Gastroesophageal sphincter (tissue), 4 donors: ENCODE results near the gene RPS3A. TPM values are rescaled to one million over a fixed set of nuclear protein-coding genes. Genes with fewer than 3 reads are reported as not detected.
"Not testable (repeated sequence)": the region's sequence is repeated elsewhere in the genome, so short reads cannot be mapped to it uniquely, and the experiment has no call there.

ENCODE experiments used
- ATAC-seq: fragments of 150-250 bp; one replicate; pipeline ENCODE4 v1.9.1; 2016; ENCODE audit warnings: mild to moderate bottlenecking, moderate library complexity
- H3K27ac ChIP-seq, 4 donors: fragments of 200-600 bp; sonication (generic) in 3 of 4; 1 replicate in 3 of 4; 2 replicates in 1 of 4; pipeline ENCODE4 v1.5.1; 2016 to 2019
- H3K27me3 ChIP-seq: fragments of 200-600 bp; sonication (generic); one replicate; pipeline ENCODE4 v1.5.1; 2019
- H3K36me3 ChIP-seq, 2 donors: fragments of 200-600 bp; sonication (generic); one replicate each; pipeline ENCODE4 v1.5.1; 2019; ENCODE audit warnings: control low read depth in 1 of 2
- H3K4me1 ChIP-seq, 3 donors: fragments of 200-600 bp; sonication (generic); 1 replicate in 2 of 3; 2 replicates in 1 of 3; pipeline ENCODE4 v1.5.1; 2016 to 2019; ENCODE audit warnings: control low read depth in 2 of 3
- H3K4me3 ChIP-seq, 2 donors: fragments of 200-600 bp; sonication (generic); one replicate each; pipeline ENCODE4 v1.5.1; 2019; ENCODE audit warnings: mild to moderate bottlenecking in 1 of 2, moderate library complexity in 1 of 2
- H3K9me3 ChIP-seq, 3 donors: fragments of 200-600 bp; sonication (generic); one replicate each; pipeline ENCODE4 v1.5.1; 2017 to 2019; ENCODE audit warnings: control low read depth in 2 of 3
- CTCF ChIP-seq, 4 experiments: fragments of 200-600 bp in 2 of 4; fragments of 450-650 bp in 2 of 4; sonication (generic) in 1 of 4; IDR thresholded peaks; one replicate each; pipeline ENCODE4 v1.5.1; 2017 to 2019; ENCODE audit warnings: antibody characterized with exemption in 4 of 4, mild to moderate bottlenecking in 2 of 4, moderate library complexity in 2 of 4
- EP300 ChIP-seq: sonication (generic); formaldehyde crosslinking; IDR thresholded peaks from one replicate; pipeline ENCODE4 v1.6.1; 2017; ENCODE audit warnings: antibody characterized with exemption, mild to moderate bottlenecking
- POLR2A ChIP-seq, 2 donors: fragments of 450-650 bp; IDR thresholded peaks; one replicate each; pipeline ENCODE4 v1.6.1; 2017; ENCODE audit warnings: antibody characterized with exemption in 2 of 2, mild to moderate bottlenecking in 2 of 2, moderate library complexity in 1 of 2
- POLR2AphosphoS5 ChIP-seq: sonication (generic); formaldehyde crosslinking; IDR thresholded peaks from one replicate; pipeline ENCODE4 v1.6.1; 2017; ENCODE audit warnings: antibody characterized with exemption
- WGBS, 2 donors: methylation state at CpG; one replicate each; pipeline ENCODE4 v1.1.5; 2018; ENCODE audit warnings: low coverage in 1 of 2; 5-methylcytosine and 5-hydroxymethylcytosine counted together
- total RNA-seq, 4 donors: library from RNA; depleted of rRNA; stranded (reverse); fragments of >200 nt; gene quantifications; one replicate each; pipeline ENCODE4 v1.1.0, GENCODE V29; 2016

Gene RPS3A
- total RNA-seq, 4 donors from 2014 or later, result 1,326 to 4,329 (median 3,079) TPM

- ATAC-seq, result no peak
- no peaks in the 10 kb centered on the region for H3K9me3 ChIP-seq
- H3K27ac ChIP-seq, result no peak overlapping the region
- no peak overlapping the region for H3K4me3 ChIP-seq
- WGBS, 2 donors, result 83% methylated on average over 1 of the region's 1 CpG; no CpG with 5 or more reads in 1 of the 2 donors
- TF ChIP-seq POLR2A (IDR thresholded peaks at IDR 0.05), result no peak
- H3K4me1 ChIP-seq, result no peaks in the 10 kb centered on the region
- no peaks in the 10 kb centered on the region for H3K27me3 ChIP-seq
- H3K36me3 ChIP-seq, result peaks cover 0 to 100% of the 10 kb centered on the region in 2 donors
These were observed 30.4 kb downstream of the RPS3A start for GRCh38 chr4:151129796-151130195.

- no peak for TF ChIP-seq CTCF (IDR thresholded peaks at IDR 0.05)
- no peak for TF ChIP-seq POLR2A (IDR thresholded peaks at IDR 0.05)
- TF ChIP-seq EP300, result no peak
- TF ChIP-seq POLR2AphosphoS5, result no peak
- Histone ChIP-seq H3K4me3 (no peak overlapping the region), H3K9me3 (no peaks in the 10 kb centered on the region), H3K36me3 (peaks cover 0 to 93% of the 10 kb centered on the region in 2 donors), H3K4me1 (no peaks in the 10 kb centered on the region), H3K27ac (no peak overlapping the region), H3K27me3 (no peaks in the 10 kb centered on the region)
- no peak for ATAC-seq
- 75 to 100% methylated on average over 3 to 5 of the region's 5 CpGs for WGBS, 2 donors
These were observed 33.9 kb downstream of the RPS3A start for GRCh38 chr4:151133311-151133710.

- H3K36me3 ChIP-seq, result peaks cover 0 to 93% of the 10 kb centered on the region in 2 donors
- not testable (repeated sequence) for ATAC-seq, H3K27me3 ChIP-seq, H3K27ac ChIP-seq, H3K4me1 ChIP-seq, H3K9me3 ChIP-seq, H3K4me3 ChIP-seq
- WGBS, 2 donors, result 88 to 100% methylated on average over 1 to 3 of the region's 3 CpGs
These were observed 36.6 kb downstream of the RPS3A start for GRCh38 chr4:151136048-151136447.

GRCh38 chr4:151139814-151140213 lies 40.4 kb downstream of the RPS3A start:
- peaks cover 0 to 93% of the 10 kb centered on the region in 2 donors for H3K36me3 ChIP-seq
- no peaks in the 10 kb centered on the region for H3K27me3 ChIP-seq
- ATAC-seq, result no peak
- no peaks in the 10 kb centered on the region for H3K9me3 ChIP-seq
- H3K4me3 ChIP-seq, result no peak overlapping the region
- no peaks in the 10 kb centered on the region for H3K4me1 ChIP-seq
- WGBS, 2 donors, result 100% methylated on average over 1 of the region's 1 CpG
- no peak overlapping the region for H3K27ac ChIP-seq
- no peak for TF ChIP-seq POLR2A (IDR thresholded peaks at IDR 0.05)
- TF ChIP-seq CTCF (IDR thresholded peaks at IDR 0.05), result no peak
- no peak for TF ChIP-seq EP300
- no peak for TF ChIP-seq POLR2AphosphoS5

- ATAC-seq, result no peak
- Histone ChIP-seq H3K36me3 (peaks cover 0 to 97% of the 10 kb centered on the region in 2 donors), H3K4me3 (no peak overlapping the region), H3K9me3 (no peaks in the 10 kb centered on the region), H3K27me3 (no peaks in the 10 kb centered on the region), H3K27ac (no peak overlapping the region), H3K4me1 (no peaks in the 10 kb centered on the region)
- 100% methylated on average over 1 of the region's 1 CpG; no CpG with 5 or more reads in 1 of the 2 donors for WGBS, 2 donors
- TF ChIP-seq EP300 (no peak), POLR2A (IDR thresholded peaks at IDR 0.05) (no peak), CTCF (IDR thresholded peaks at IDR 0.05) (no peak), POLR2AphosphoS5 (no peak)
These were observed 43.3 kb downstream of the RPS3A start for GRCh38 chr4:151142758-151143157.

GRCh38 chr4:151143162-151143561 lies 43.7 kb downstream of the RPS3A start:
- Histone ChIP-seq H3K4me1 (no peaks in the 10 kb centered on the region), H3K9me3 (no peaks in the 10 kb centered on the region), H3K4me3 (no peak overlapping the region), H3K27ac (no peak overlapping the region), H3K36me3 (peaks cover 0 to 97% of the 10 kb centered on the region in 2 donors), H3K27me3 (no peaks in the 10 kb centered on the region)
- no peak for TF ChIP-seq CTCF (IDR thresholded peaks at IDR 0.05)
- TF ChIP-seq EP300, result no peak
- 49 to 56% methylated on average over 2 of the region's 2 CpGs for WGBS, 2 donors
- peak; percentile 38 for ATAC-seq
